Raji (cell line): Measurements from ENCODE around the gene HERC4.
A peak's percentile ranks its signal among the peaks of the same experiment; 100 is the strongest.

Experiments used
- POLR2A ChIP-seq: IDR thresholded peaks from 2 replicates; pipeline ENCODE4 v1.6.1; 2011; ENCODE audit warnings: low read depth, low read length, control low read depth; ENCODE audit not compliant: insufficient read depth

HERC4 gene

GRCh38 chr10:67923551-67923950, 151.5 kb downstream of the HERC4 start:
- no peak for TF ChIP-seq POLR2A

- TF ChIP-seq POLR2A = no peak
Measured at GRCh38 chr10:67921065-67921464, 154.0 kb downstream of the HERC4 start.

GRCh38 chr10:67917679-67918078, 157.4 kb downstream of the HERC4 start:
- TF ChIP-seq POLR2A = no peak

- no peak for TF ChIP-seq POLR2A
Measured at GRCh38 chr10:67917169-67917568, 157.9 kb downstream of the HERC4 start.

DNA sequence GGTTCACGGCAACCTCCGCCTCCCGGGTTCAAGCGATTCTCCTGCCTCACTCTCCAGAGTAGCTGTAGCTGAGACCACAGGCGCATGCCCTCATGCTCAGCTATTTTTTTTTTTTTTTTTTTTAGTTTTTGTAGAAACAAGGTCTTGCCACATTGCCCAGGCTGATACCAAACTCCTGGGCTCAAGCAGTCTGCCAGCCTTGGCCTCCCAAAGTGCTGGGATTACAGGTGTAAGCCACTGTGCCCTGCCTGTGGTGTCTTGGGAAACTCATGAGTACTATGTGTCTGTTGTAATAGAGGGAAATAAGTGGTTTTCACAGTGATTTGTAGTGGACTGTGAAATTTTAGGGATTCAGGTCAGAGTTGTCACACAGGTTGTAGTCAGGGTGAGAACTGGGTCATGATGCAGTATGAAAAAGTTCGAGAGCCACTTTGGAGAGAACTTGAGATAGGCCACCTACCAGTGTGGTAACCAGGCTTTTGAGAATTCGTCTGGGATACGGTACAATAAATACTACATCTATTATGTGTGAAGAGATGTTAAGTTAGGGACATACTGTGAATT, 160.2 kb downstream of the HERC4 start:
- no peak for TF ChIP-seq POLR2A

DNA sequence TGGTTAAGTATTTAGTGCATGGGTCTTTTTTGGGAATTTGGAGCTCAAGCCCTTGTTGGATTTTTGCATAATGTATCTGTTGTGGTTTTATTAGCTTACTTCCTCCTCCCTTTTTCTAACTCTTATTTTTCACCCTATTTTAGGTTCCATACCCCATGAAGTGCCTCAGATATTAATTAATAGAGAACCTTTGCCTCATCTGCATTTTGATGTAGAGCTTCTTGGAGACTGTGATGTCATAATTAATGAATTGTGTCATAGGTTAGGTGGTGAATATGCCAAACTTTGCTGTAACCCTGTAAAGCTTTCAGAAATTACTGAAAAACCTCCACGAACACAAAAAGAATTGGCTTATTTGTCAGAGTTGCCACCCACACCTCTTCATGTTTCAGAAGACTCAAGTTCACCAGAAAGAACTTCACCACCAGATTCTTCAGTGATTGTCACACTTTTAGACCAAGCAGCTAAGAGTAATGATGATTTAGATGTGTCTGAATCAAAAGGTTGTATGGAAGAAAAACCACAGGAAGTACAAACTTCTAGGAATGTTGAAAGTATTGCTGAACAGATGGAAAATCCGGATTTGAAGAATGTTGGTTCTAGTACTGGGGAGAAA, 162.6 kb downstream of the HERC4 start:
- no peak for TF ChIP-seq POLR2A

DNA sequence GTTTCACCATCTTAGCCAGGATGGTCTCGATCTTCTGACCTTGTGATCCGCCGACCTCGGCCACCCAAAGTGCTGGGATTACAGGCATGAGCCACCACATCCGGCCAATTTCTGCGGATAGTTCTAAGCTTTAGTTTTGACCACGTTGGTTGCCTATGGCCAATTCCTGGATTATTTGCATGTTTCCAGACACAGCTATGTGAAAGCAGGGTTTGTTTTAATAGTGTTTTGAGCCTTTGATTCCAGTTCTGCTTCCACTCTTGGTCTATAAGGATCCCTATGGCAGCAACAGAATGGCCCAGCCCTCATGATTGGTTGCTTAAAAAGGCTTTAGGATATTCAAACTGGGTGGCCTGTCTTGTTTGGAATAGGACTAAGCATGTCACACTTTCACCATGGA, 171.5 kb downstream of the HERC4 start:
- TF ChIP-seq POLR2A = no peak

DNA sequence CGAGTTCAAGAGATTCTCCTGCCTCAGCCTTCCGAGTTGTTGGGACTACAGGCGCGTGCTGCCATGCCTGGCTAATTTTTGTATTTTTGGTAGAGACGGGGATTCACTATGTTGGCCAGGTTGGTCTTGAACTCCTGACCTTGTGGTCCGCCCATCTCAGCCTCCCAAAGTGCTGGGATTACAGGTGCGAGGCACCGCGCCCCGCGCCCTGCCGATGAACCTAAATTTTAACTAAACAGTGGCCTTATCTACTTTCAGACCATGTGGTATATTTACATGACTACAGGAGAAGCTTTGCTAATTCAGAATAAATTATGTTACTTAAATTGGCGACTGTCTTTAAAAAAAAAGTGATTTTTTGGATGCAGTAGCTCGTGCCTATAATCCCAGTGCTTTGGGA, 181.4 kb downstream of the HERC4 start:
- TF ChIP-seq POLR2A = no peak

- TF ChIP-seq POLR2A = peak; percentile 37
Measured at GRCh38 chr10:67884842-67885670, 190.0 kb downstream of the HERC4 start.

GRCh38 chr10:67884313-67884841, 190.7 kb downstream of the HERC4 start, which contains the start of gene SIRT1:
Gene SIRT1, plus strand, starts transcription at chr10:67884656. Its CDS starts 66 bp downstream, at chr10:67884722.
- TF ChIP-seq POLR2A = peak; percentile 87

- TF ChIP-seq POLR2A = no peak
Measured at GRCh38 chr10:67883710-67884312, 191.3 kb downstream of the HERC4 start.

DNA sequence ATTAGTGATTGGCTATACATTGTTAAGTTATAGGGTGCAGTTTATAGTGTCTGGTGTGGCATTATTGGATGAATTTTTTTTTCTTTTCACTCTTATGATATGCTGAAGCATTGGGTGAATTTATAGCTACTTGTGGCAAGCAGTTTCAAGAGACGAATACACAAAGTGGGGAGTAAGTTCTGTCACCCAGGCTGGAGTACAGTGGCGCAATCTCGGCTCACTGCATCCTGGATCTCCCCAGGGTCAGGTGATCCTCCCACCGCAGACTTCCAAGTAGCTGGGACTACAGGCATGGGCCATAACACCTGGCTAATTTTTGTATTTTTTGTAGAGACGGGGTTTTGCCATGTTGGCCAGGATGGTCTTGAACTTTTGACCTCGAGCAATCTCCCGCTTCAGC, 196.9 kb downstream of the HERC4 start:
- TF ChIP-seq POLR2A = no peak

DNA sequence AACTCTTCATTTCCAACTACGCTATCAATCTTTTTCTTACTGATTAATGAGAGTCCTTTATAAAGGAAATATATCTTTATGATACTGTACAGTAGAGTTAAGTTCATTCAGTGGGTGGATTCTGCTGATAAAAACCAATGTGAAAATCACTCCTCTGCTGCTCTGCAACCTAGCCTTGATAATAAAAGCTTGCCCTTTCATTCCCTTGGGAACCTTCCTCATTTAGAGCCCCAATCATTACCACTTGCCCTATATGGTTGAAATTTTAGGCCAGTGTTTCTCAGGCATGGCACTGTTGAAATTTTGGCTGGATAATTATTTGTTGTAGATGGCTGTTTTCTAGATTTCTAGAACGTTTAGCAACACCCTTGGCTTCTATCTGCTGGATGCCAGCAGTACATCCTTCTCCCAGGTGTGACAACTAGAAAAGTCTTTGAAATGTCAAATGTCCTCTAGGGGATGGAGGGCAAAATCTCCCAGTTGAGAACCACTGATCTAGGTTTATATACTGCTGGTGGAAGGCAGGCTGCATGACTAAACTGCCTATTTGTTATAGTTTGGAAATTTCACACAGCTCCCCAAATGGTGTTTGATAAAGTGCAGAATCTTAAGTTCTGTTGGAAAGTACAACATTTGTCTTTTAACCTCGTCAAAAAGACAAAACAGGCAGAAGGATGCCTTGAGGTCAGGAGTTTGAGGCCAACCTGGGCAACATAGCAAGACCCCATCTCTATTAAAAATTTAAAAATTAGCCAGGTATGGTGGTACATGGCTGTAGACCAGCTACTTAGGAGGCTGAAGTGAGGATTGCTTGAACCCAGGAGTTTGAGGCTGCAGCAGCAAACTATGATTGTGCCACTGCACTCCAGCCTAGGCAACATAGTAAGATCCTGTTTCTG, 199.5 kb downstream of the HERC4 start:
- no peak for TF ChIP-seq POLR2A
